DMS153 treated with DMSO at 0.1 percent for 48 hours (cell line): ENCODE data around the gene CD14.
"Not testable (repeated sequence)": the region's sequence is repeated elsewhere in the genome, so short reads cannot be mapped to it uniquely, and the experiment has no call there.

Experiments used
- DNase-seq: peaks from one replicate; lab custom pipeline; 2025; ENCODE audit not compliant: unreplicated experiment; lab: John Stamatoyannopoulos, UW

CD14 gene

GRCh38 chr5:140635291-140636257, 2.6 kb upstream of the CD14 start:
- DNase-seq, result no peak

- DNase-seq, result no peak
Observed at GRCh38 chr5:140634103-140634502, 1.1 kb upstream of the CD14 start.

GRCh38 chr5:140633501-140633900, 526 bp upstream of the CD14 start:
- no peak for DNase-seq

GRCh38 chr5:140632366-140633020, 482 bp downstream of the CD14 start:
- no peak for DNase-seq

GRCh38 chr5:140631831-140632365, 1.1 kb downstream of the CD14 start:
- DNase-seq, result no peak

GRCh38 chr5:140631036-140631417, 1.9 kb downstream of the CD14 start:
- DNase-seq, result no peak

- DNase-seq, result no peak
Observed at GRCh38 chr5:140630292-140631035, 2.5 kb downstream of the CD14 start.

GRCh38 chr5:140628711-140629110, 4.3 kb downstream of the CD14 start:
- DNase-seq, result no peak

- no peak for DNase-seq
Observed at GRCh38 chr5:140627972-140628371, 5.0 kb downstream of the CD14 start.

GRCh38 chr5:140624886-140625285, 8.1 kb downstream of the CD14 start:
- DNase-seq, result not testable (repeated sequence)

GRCh38 chr5:140623061-140623460, 9.9 kb downstream of the CD14 start:
- DNase-seq, result not testable (repeated sequence)

GRCh38 chr5:140622301-140622700, 10.7 kb downstream of the CD14 start:
- DNase-seq, result no peak

GRCh38 chr5:140611020-140611521, 21.9 kb downstream of the CD14 start:
- DNase-seq, result no peak

GRCh38 chr5:140609126-140609525, 23.8 kb downstream of the CD14 start:
- DNase-seq, result no peak

GRCh38 chr5:140608722-140609121, 24.3 kb downstream of the CD14 start:
- DNase-seq, result no peak

GRCh38 chr5:140607031-140607430, 25.9 kb downstream of the CD14 start:
- DNase-seq, result no peak

- DNase-seq, result no peak
Observed at GRCh38 chr5:140605879-140606278, 27.1 kb downstream of the CD14 start.

GRCh38 chr5:140603734-140604133, 29.2 kb downstream of the CD14 start:
- DNase-seq, result no peak

- DNase-seq, result not testable (repeated sequence)
Observed at GRCh38 chr5:140603446-140603698, 29.6 kb downstream of the CD14 start.

- no peak for DNase-seq
Observed at GRCh38 chr5:140602147-140602546, 30.8 kb downstream of the CD14 start.

- DNase-seq, result no peak
Observed at GRCh38 chr5:140600096-140600495, 32.9 kb downstream of the CD14 start.
